Hepatocyte (in vitro differentiated cells): ENCODE results near the gene IGSF9.

ENCODE experiments used
- CTCF ChIP-seq: fragments of 200-600 bp; sonication (generic); IDR thresholded peaks from 2 replicates; pipeline ENCODE4 v1.5.1; 2016; ENCODE audit warnings: antibody characterized with exemption, mild to moderate bottlenecking; ENCODE audit not compliant: poor library complexity
- EZH2 ChIP-seq: fragments of 200-600 bp; sonication (generic); IDR thresholded peaks from 2 replicates; pipeline ENCODE4 v1.6.1; 2016; ENCODE audit warnings: antibody characterized with exemption, mild to moderate bottlenecking, borderline replicate concordance
- EZH2phosphoT487 ChIP-seq: fragments of 200-600 bp; sonication (generic); IDR thresholded peaks from one replicate; pipeline ENCODE4 v1.6.1; 2018; ENCODE audit warnings: antibody characterized with exemption, mild to moderate bottlenecking, low read depth, moderate library complexity; ENCODE audit not compliant: unreplicated experiment, severe bottlenecking

GRCh38 chr1:159960721-159961381 lies 15.4 kb upstream of the IGSF9 start:
- no peak for TF ChIP-seq CTCF
- no peak for TF ChIP-seq EZH2
- TF ChIP-seq EZH2phosphoT487, result no peak
